H1 (cell line): ENCODE data around the gene DSCAM. TPM values are rescaled to one million over a fixed set of nuclear protein-coding genes. Genes with fewer than 3 reads are reported as not detected.

Source experiments
- CTCF ChIA-PET: fragments of 300-600 bp; sonication (Branson Sonifier 250); formaldehyde crosslinking; loops from one replicate; lab custom pipeline; 2021; ENCODE audit not compliant: partially characterized antibody; lab: Charles Lee
- POLR2A ChIA-PET: fragments of 300-600 bp; sonication (Branson Sonifier 250); formaldehyde crosslinking; loops from one replicate; lab custom pipeline; 2021; ENCODE audit warnings: inconsistent platforms; ENCODE audit not compliant: partially characterized antibody; lab: Charles Lee
- DNase-seq, 2 experiments: peaks; one replicate each; pipeline versions ENCODE4 v3.0.0 to v3.0.0-alpha.2; 2010 to 2022; ENCODE audit warnings: low spot score in 2 of 2, low read depth in 1 of 2, mixed read lengths in 1 of 2
- FAIRE-seq: peaks from 2 replicates; lab custom pipeline; 2011; peaks lifted over from hg19 to GRCh38; lab: Jason Lieb, UNC
- H2AFZ ChIP-seq: 2 replicates; pipeline ENCODE4 v1.8.1; 2012; ENCODE audit warnings: low read length, inconsistent platforms
- H2AK5ac ChIP-seq: 2 replicates; pipeline ENCODE4 v1.6.1; 2013; ENCODE audit warnings: low read depth, low read length
- H2BK120ac ChIP-seq: replicated peaks from 2 replicates; pipeline ENCODE3; 2013; ENCODE audit warnings: low read depth, low read length, inconsistent platforms
- H2BK12ac ChIP-seq: 2 replicates; pipeline ENCODE4 v1.6.1; 2013; ENCODE audit warnings: low read depth, low read length
- H2BK15ac ChIP-seq: 2 replicates; pipeline ENCODE4 v1.6.1; 2013; ENCODE audit warnings: low read length
- H2BK20ac ChIP-seq: 2 replicates; pipeline ENCODE4 v1.6.1; 2013; ENCODE audit warnings: low read length
- H2BK5ac ChIP-seq: 2 replicates; pipeline ENCODE4 v1.6.1; 2013; ENCODE audit warnings: low read depth, low read length
- H3K14ac ChIP-seq: 2 replicates; pipeline ENCODE4 v1.6.1; 2013; ENCODE audit warnings: inconsistent platforms; ENCODE audit not compliant: insufficient read length
- H3K18ac ChIP-seq: 2 replicates; pipeline ENCODE4 v1.6.1; 2013; ENCODE audit warnings: low read length; ENCODE audit errors: extremely low read depth
- H3K23ac ChIP-seq: 2 replicates; pipeline ENCODE4 v1.6.1; 2013; ENCODE audit warnings: inconsistent platforms; ENCODE audit not compliant: insufficient read length
- H3K23me2 ChIP-seq: 2 replicates; pipeline ENCODE4 v1.6.1; 2013; ENCODE audit warnings: low read depth, low read length
- H3K27ac ChIP-seq: 2 replicates; pipeline ENCODE4 v1.6.1; 2011; ENCODE audit warnings: low read depth, low read length, inconsistent platforms
- H3K27me3 ChIP-seq, 4 experiments: replicated peaks in 1 of 4; 1 replicate in 1 of 4; 2 replicates in 3 of 4; pipeline versions ENCODE4 v1.6.1 to v1.8.1; 2011 to 2013; ENCODE audit warnings: low read length in 3 of 4, mild to moderate bottlenecking in 3 of 4, inconsistent platforms in 2 of 4, mixed read lengths in 2 of 4, moderate library complexity in 1 of 4; ENCODE audit not compliant: control insufficient read depth in 3 of 4, insufficient read depth in 3 of 4; ENCODE audit errors: extremely low read depth in 1 of 4
- H3K36me3 ChIP-seq, 4 experiments: 2 replicates each; pipeline versions ENCODE4 v1.6.1 to v1.8.1; 2011 to 2013; ENCODE audit warnings: mild to moderate bottlenecking in 4 of 4, low read length in 3 of 4, moderate library complexity in 2 of 4, control low read depth in 1 of 4, inconsistent platforms in 1 of 4; ENCODE audit not compliant: insufficient read depth in 4 of 4, control insufficient read depth in 2 of 4
- H3K4ac ChIP-seq: replicated peaks from 2 replicates; pipeline ENCODE3; 2013; ENCODE audit warnings: low read length, low read depth, mixed read lengths, inconsistent platforms; ENCODE audit not compliant: insufficient read length
- H3K4me1 ChIP-seq, 4 experiments: replicated peaks in 1 of 4; 1 replicate in 1 of 4; 2 replicates in 3 of 4; pipeline versions ENCODE4 v1.6.1 to v1.8.1; 2011 to 2013; ENCODE audit warnings: low read length in 3 of 4, inconsistent platforms in 2 of 4, mixed read lengths in 1 of 4; ENCODE audit not compliant: insufficient read depth in 4 of 4, control insufficient read depth in 3 of 4
- H3K4me2 ChIP-seq, 2 experiments: 2 replicates each; pipeline versions ENCODE4 v1.6.1 to v1.8.1; 2011 to 2013; ENCODE audit warnings: low read depth in 2 of 2, low read length in 2 of 2, control low read depth in 1 of 2, inconsistent platforms in 1 of 2, mild to moderate bottlenecking in 1 of 2; ENCODE audit not compliant: insufficient read depth in 1 of 2
- H3K4me3 ChIP-seq, 4 experiments: fragments of 200-600, 300-600 bp in 1 of 4; sonication (generic), shearing (Covaris generic), sonication (Bioruptor Twin) in 1 of 4; 2 replicates each; pipeline versions ENCODE4 v1.5.1 to v1.8.1; 2011 to 2016; ENCODE audit warnings: low read length in 4 of 4, low read depth in 3 of 4, control low read depth in 2 of 4, inconsistent platforms in 2 of 4, mild to moderate bottlenecking in 2 of 4, mixed read lengths in 1 of 4, moderate library complexity in 1 of 4; ENCODE audit not compliant: insufficient read depth in 2 of 4; ENCODE audit errors: extremely low read depth in 1 of 4
- H3K56ac ChIP-seq: replicated peaks from 2 replicates; pipeline ENCODE3; 2013; ENCODE audit warnings: low read depth, mild to moderate bottlenecking, mixed read lengths, low read length, inconsistent platforms; ENCODE audit not compliant: insufficient read length
- H3K79me1 ChIP-seq: 2 replicates; pipeline ENCODE4 v1.6.1; 2013; ENCODE audit warnings: low read depth, low read length, control low read depth
- H3K79me2 ChIP-seq, 2 experiments: 2 replicates each; pipeline versions ENCODE4 v1.6.1 to v1.8.1; 2012 to 2013; ENCODE audit warnings: low read length in 2 of 2, mild to moderate bottlenecking in 2 of 2, inconsistent platforms in 1 of 2; ENCODE audit not compliant: insufficient read depth in 2 of 2, control insufficient read depth in 1 of 2
- H3K9ac ChIP-seq, 4 experiments: replicated peaks in 1 of 4; 1 replicate in 1 of 4; 2 replicates in 3 of 4; pipeline versions ENCODE4 v1.6.1 to v1.8.1; 2011 to 2013; ENCODE audit warnings: low read depth in 3 of 4, low read length in 3 of 4, control low read depth in 2 of 4, mild to moderate bottlenecking in 2 of 4, moderate library complexity in 2 of 4, inconsistent platforms in 1 of 4; ENCODE audit errors: extremely low read depth in 1 of 4
- H3K9me3 ChIP-seq, 2 experiments: 2 replicates each; pipeline versions ENCODE4 v1.6.1 to v1.8.1; 2012 to 2013; ENCODE audit warnings: mild to moderate bottlenecking in 2 of 2, moderate library complexity in 2 of 2, control low read depth in 1 of 2, inconsistent platforms in 1 of 2, low read depth in 1 of 2, low read length in 1 of 2, mixed read lengths in 1 of 2; ENCODE audit not compliant: insufficient read depth in 2 of 2
- H4K20me1 ChIP-seq, 2 experiments: replicated peaks in 1 of 2; 2 replicates each; pipeline versions ENCODE3 to v1.8.1; 2011 to 2013; ENCODE audit warnings: inconsistent platforms in 2 of 2, low read length in 2 of 2, mild to moderate bottlenecking in 1 of 2; ENCODE audit not compliant: insufficient read depth in 2 of 2, control insufficient read depth in 1 of 2
- H4K5ac ChIP-seq: 2 replicates; pipeline ENCODE4 v1.6.1; 2013; ENCODE audit warnings: low read length, low read depth, mixed read lengths, inconsistent platforms; ENCODE audit not compliant: insufficient read length
- H4K8ac ChIP-seq: 2 replicates; pipeline ENCODE4 v1.8.0; 2013; ENCODE audit warnings: mild to moderate bottlenecking, moderate library complexity, low read length, inconsistent platforms; ENCODE audit not compliant: insufficient read depth; ENCODE audit errors: extremely low read depth
- H4K91ac ChIP-seq: replicated peaks from 2 replicates; pipeline ENCODE3; 2013; ENCODE audit warnings: low read length, mixed read lengths, inconsistent platforms; ENCODE audit not compliant: insufficient read length
- EP300 ChIP-seq, 2 experiments: IDR thresholded peaks; 1 replicate in 1 of 2; 2 replicates in 1 of 2; pipeline ENCODE4 v1.6.1; 2011 to 2012; ENCODE audit warnings: low read depth in 2 of 2, low read length in 2 of 2, mild to moderate bottlenecking in 2 of 2, borderline replicate concordance in 1 of 2, inconsistent platforms in 1 of 2, moderate library complexity in 1 of 2
- HDAC6 ChIP-seq: IDR thresholded peaks from one replicate; pipeline ENCODE4 v1.7.1; 2012; ENCODE audit warnings: low read depth, mild to moderate bottlenecking, inconsistent platforms, low read length, moderate library complexity
- KDM5A ChIP-seq: fragments of 200-600 bp; IDR thresholded peaks from 2 replicates; pipeline ENCODE4 v1.7.1; 2012; ENCODE audit warnings: mild to moderate bottlenecking, low read length, inconsistent platforms, mixed read lengths
- MAFK ChIP-seq: IDR thresholded peaks from 2 replicates; pipeline ENCODE4 v1.6.1; 2012; ENCODE audit warnings: low read depth, mild to moderate bottlenecking, improper control_type of control experiment, low read length
- POLR2AphosphoS5 ChIP-seq: IDR thresholded peaks from 2 replicates; pipeline ENCODE4 v1.6.1; 2011; ENCODE audit warnings: low read depth, low read length
- POU5F1 ChIP-seq: IDR thresholded peaks from 2 replicates; pipeline ENCODE4 v1.6.1; 2011; ENCODE audit warnings: low read depth, mild to moderate bottlenecking, low read length, moderate library complexity
- SRF ChIP-seq: IDR thresholded peaks from 2 replicates; pipeline ENCODE4 v1.6.1; 2011; ENCODE audit warnings: mild to moderate bottlenecking, low read depth, low read length, moderate library complexity
- TAF1 ChIP-seq: IDR thresholded peaks from 2 replicates; pipeline ENCODE4 v1.6.1; 2011; ENCODE audit warnings: mild to moderate bottlenecking, low read depth, low read length
- WGBS, 2 experiments: shearing (Covaris generic) in 1 of 2; methylation state at CpG; one replicate each; pipeline versions ENCODE4 v1.1.6 to v1.1.7; 2013 to 2015; ENCODE audit warnings: low lambda C conversion rate in 2 of 2, mixed read lengths in 2 of 2, inconsistent platforms in 1 of 2, low coverage in 1 of 2, missing lambda C conversion rate in 1 of 2; ENCODE audit not compliant: insufficient replicate concordance in 2 of 2, insufficient coverage in 1 of 2, insufficient read length in 1 of 2; ENCODE audit errors: extremely low coverage in 1 of 2, missing lambda C conversion rate in 1 of 2; 5-methylcytosine and 5-hydroxymethylcytosine counted together
- polyA plus RNA-seq, 7 experiments: library from polyadenylated mRNA; depleted of rRNA in 3 of 7; stranded (reverse) in 5 of 7; unstranded in 2 of 7; fragments of >200 nt in 5 of 7; fragments of 200-250 nt in 2 of 7; gene quantifications; 1 replicate in 5 of 7; 2 replicates in 1 of 7; 4 replicates in 1 of 7; pipeline versions ENCODE4 v1.2.1 to v1.2.3, GENCODE V29; 2011 to 2013; ENCODE audit warnings: missing spikeins in 2 of 7, mixed read lengths in 2 of 7
- total RNA-seq: library from RNA; stranded (reverse); fragmentation: NEBNext Ultra II Directional; extraction: Animal tissue kit (Norgen Biotek cat#: 25700); gene quantifications from 2 replicates; pipeline ENCODE4 v1.2.1, GENCODE V29; 2021

DSCAM gene
- total and polyA plus RNA-seq, 2 of the 8 experiments (the other 6 are each of a cell fraction or from before 2014, with no cell fraction given): 0.02 to 0.15 TPM

- Histone ChIP-seq H2BK120ac (no peak overlapping the region), H2AK5ac (no peak overlapping the region), H3K4me3 (no peak overlapping the region), H3K79me2 (no peaks in the 10 kb centered on the region), H3K27ac (no peak overlapping the region), H3K9me3 (no peaks in the 10 kb centered on the region), H2BK12ac (no peak overlapping the region), H2BK15ac (no peak overlapping the region), H2AFZ (no peak overlapping the region), H3K9ac (no peak overlapping the region), H2BK5ac (no peak overlapping the region), H3K23ac (no peak overlapping the region), H4K5ac (no peak overlapping the region), H4K20me1 (no peaks in the 10 kb centered on the region), H3K18ac (no peak overlapping the region), H2BK20ac (no peak overlapping the region), H3K4ac (no peak overlapping the region), H3K14ac (no peak overlapping the region), H3K4me1 (peaks cover 0 to 2% (median 0%) of the 10 kb centered on the region in 4 experiments; a peak in 1 of 7 replicates), H4K91ac (no peak overlapping the region), H3K23me2 (no peaks in the 10 kb centered on the region), H3K56ac (no peak overlapping the region), H3K27me3 (no peaks in the 10 kb centered on the region), H3K4me2 (no peak overlapping the region), H4K8ac (no peak overlapping the region), H3K36me3 (no peaks in the 10 kb centered on the region), H3K79me1 (no peaks in the 10 kb centered on the region)
- ChIA-PET CTCF (interaction anchor here (0.9 kb wide), 1 partner anchor 9 kb away, joined by 4 read pairs; no protein-coding TSS in a partner anchor), POLR2A (no interaction called here)
- FAIRE-seq: no peak
- no peak for DNase-seq
- 79% methylated on average over 2 of the region's 2 CpGs; no CpG with 5 or more reads in 1 of the 2 experiments for WGBS, 2 experiments
- TF ChIP-seq SRF (no peak), POU5F1 (no peak), POLR2AphosphoS5 (no peak), MAFK (no peak), TAF1 (no peak), EP300 (IDR thresholded peaks at IDR 0.05; ENCODE audit: borderline replicate concordance in 1 of 2, low read depth in 2 of 2, low read length in 2 of 2) (no peak), HDAC6 (no peak), KDM5A (no peak)
These were observed 86.1 kb downstream of the DSCAM start for GRCh38 chr21:40760821-40761220.
